ENCODE results near the gene TBC1D32. TPM values are rescaled to one million over a fixed set of nuclear protein-coding genes. Genes with fewer than 3 reads are reported as not detected.
"Not testable (repeated sequence)": the region's sequence is repeated elsewhere in the genome, so short reads cannot be mapped to it uniquely, and the experiment has no call there.

Gene TBC1D32
- total RNA-seq, 8 experiments from 2014 or later: 10.1 to 21.6 (median 14.7) TPM

GRCh38 chr6:121347484-121347883 is 13.2 kb upstream of the TBC1D32 start:
- ATAC-seq (replicated peaks in 6 of 8): no peak
- 45 to 100% (median 67%) methylated on average over 1 to 3 of the region's 3 CpGs; no CpG with 5 or more reads in 1 of the 10 experiments for WGBS, 10 experiments
- in situ Hi-C loops (cut with MboI; ENCODE audit: low pct_unique_long_range_greater_than_20kb in 2 of 9, low sequenced_read_pairs in 9 of 9, unreplicated experiment in 9 of 9): no loop called here
- Histone ChIP-seq H3K27ac (no peak overlapping the region), H3K4me1 (replicated peaks in 1 of 2) (no peaks in the 10 kb centered on the region), H3K4me3 (no peak overlapping the region)

- no peak overlapping the region for H3K27ac ChIP-seq
Measured at GRCh38 chr6:121344539-121344938, 10.3 kb upstream of the TBC1D32 start.

GRCh38 chr6:121339639-121340226 is 5.5 kb upstream of the TBC1D32 start:
- H3K4me3 ChIP-seq: no peak overlapping the region
- in situ Hi-C loops (cut with MboI; ENCODE audit: low pct_unique_long_range_greater_than_20kb in 2 of 9, low sequenced_read_pairs in 9 of 9, unreplicated experiment in 9 of 9): no loop called here
- no peak overlapping the region for H3K27ac ChIP-seq
- no peaks in the 10 kb centered on the region for H3K4me1 ChIP-seq (replicated peaks in 1 of 2)
- 78 to 100% (median 90%) methylated on average over 1 to 12 of the region's 12 CpGs for WGBS, 10 experiments
- ATAC-seq (replicated peaks in 6 of 8): no peak

More at GRCh38 chr6:121344539-121344938, 10.3 kb upstream of the TBC1D32 start:
- no peak overlapping the region for H3K4me3 ChIP-seq
- in situ Hi-C loops (cut with MboI; ENCODE audit: low pct_unique_long_range_greater_than_20kb in 2 of 9, low sequenced_read_pairs in 9 of 9, unreplicated experiment in 9 of 9): no loop called here
- ATAC-seq (replicated peaks in 6 of 8): no peak
- H3K4me1 ChIP-seq (replicated peaks in 1 of 2): no peaks in the 10 kb centered on the region
- 52 to 100% (median 90%) methylated on average over 1 to 2 of the region's 2 CpGs; no CpG with 5 or more reads in 1 of the 10 experiments for WGBS, 10 experiments

GRCh38 chr6:121338956-121339355 is 4.7 kb upstream of the TBC1D32 start:
- in situ Hi-C loops (cut with MboI; ENCODE audit: low pct_unique_long_range_greater_than_20kb in 2 of 9, low sequenced_read_pairs in 9 of 9, unreplicated experiment in 9 of 9): no loop called here
- no peak overlapping the region for H3K27ac ChIP-seq
- H3K4me3 ChIP-seq: no peak overlapping the region
- WGBS, 10 experiments: 5 to 100% (median 77%) methylated on average over 1 to 2 of the region's 2 CpGs
- no peak for ATAC-seq (replicated peaks in 6 of 8)
- no peaks in the 10 kb centered on the region for H3K4me1 ChIP-seq (replicated peaks in 1 of 2)

GRCh38 chr6:121338366-121338765 is 4.1 kb upstream of the TBC1D32 start:
- WGBS, 10 experiments: 0 to 100% (median 83%) methylated on average over 1 of the region's 1 CpG; no CpG with 5 or more reads in 4 of the 10 experiments
- Histone ChIP-seq H3K4me3 (no peak overlapping the region), H3K27ac (no peak overlapping the region), H3K4me1 (replicated peaks in 1 of 2) (peaks cover 5% of the 10 kb centered on the region in 2 donors)
- in situ Hi-C loops (cut with MboI; ENCODE audit: low pct_unique_long_range_greater_than_20kb in 2 of 9, low sequenced_read_pairs in 9 of 9, unreplicated experiment in 9 of 9): no loop called here
- no peak for ATAC-seq (replicated peaks in 6 of 8)

- H3K4me1 ChIP-seq (replicated peaks in 1 of 2): peaks cover 11 to 14% of the 10 kb centered on the region in 2 donors
- peak overlapping the region in 1 of 2 donors; percentile 85 for H3K27ac ChIP-seq
- ATAC-seq (replicated peaks in 6 of 8): peak in 2 of 8 experiments; percentile 4 to 5
- WGBS, 10 experiments: 0 to 93% (median 73%) methylated on average over 2 to 12 of the region's 13 CpGs
- H3K4me3 ChIP-seq: peak overlapping the region; percentile 43 to 65 (median 52)
- in situ Hi-C loops (cut with MboI; ENCODE audit: low pct_unique_long_range_greater_than_20kb in 2 of 9, low sequenced_read_pairs in 9 of 9, unreplicated experiment in 9 of 9): no loop called here
Measured at GRCh38 chr6:121335087-121336008, 1.1 kb upstream of the TBC1D32 start.

GRCh38 chr6:121333694-121334093 is 586 bp downstream of the TBC1D32 start:
- Histone ChIP-seq H3K4me1 (replicated peaks in 1 of 2) (peaks cover 11 to 14% of the 10 kb centered on the region in 2 donors), H3K4me3 (peak overlapping the region in 4 of 5 donors; percentile 43 to 59 (median 51))
- H3K27ac ChIP-seq; in situ Hi-C loops (cut with MboI; ENCODE audit: low pct_unique_long_range_greater_than_20kb in 2 of 9, low sequenced_read_pairs in 9 of 9, unreplicated experiment in 9 of 9); ATAC-seq (replicated peaks in 6 of 8): not testable (repeated sequence)
- 84 to 99% (median 95%) methylated on average over 7 to 19 of the region's 28 CpGs; no CpG with 5 or more reads in 2 of the 10 experiments for WGBS, 10 experiments

GRCh38 chr6:121333196-121333595 is 1.1 kb downstream of the TBC1D32 start:
- 80 to 100% (median 96%) methylated on average over 1 to 4 of the region's 4 CpGs; no CpG with 5 or more reads in 1 of the 10 experiments for WGBS, 10 experiments
- no peak overlapping the region for H3K4me3 ChIP-seq
- H3K27ac ChIP-seq: no peak overlapping the region
- peaks cover 11 to 14% of the 10 kb centered on the region in 2 donors for H3K4me1 ChIP-seq (replicated peaks in 1 of 2)
- ATAC-seq (replicated peaks in 6 of 8): no peak
- in situ Hi-C loops (cut with MboI; ENCODE audit: low pct_unique_long_range_greater_than_20kb in 2 of 9, low sequenced_read_pairs in 9 of 9, unreplicated experiment in 9 of 9): no loop called here

GRCh38 chr6:121330516-121330915 is 3.8 kb downstream of the TBC1D32 start:
- Histone ChIP-seq H3K4me1 (replicated peaks in 1 of 2) (peaks cover 11 to 14% of the 10 kb centered on the region in 2 donors), H3K27ac (no peak overlapping the region), H3K4me3 (no peak overlapping the region)
- no peak for ATAC-seq (replicated peaks in 6 of 8)
- in situ Hi-C loops (cut with MboI; ENCODE audit: low pct_unique_long_range_greater_than_20kb in 2 of 9, low sequenced_read_pairs in 9 of 9, unreplicated experiment in 9 of 9): no loop called here
- 27 to 78% (median 65%) methylated on average over 1 to 2 of the region's 2 CpGs; no CpG with 5 or more reads in 6 of the 10 experiments for WGBS, 10 experiments

- Histone ChIP-seq H3K27ac (no peak overlapping the region), H3K4me1 (replicated peaks in 1 of 2) (no peaks in the 10 kb centered on the region), H3K4me3 (no peak overlapping the region)
- WGBS, 10 experiments: 72 to 100% (median 89%) methylated on average over 1 to 4 of the region's 4 CpGs
- in situ Hi-C loops (cut with MboI; ENCODE audit: low pct_unique_long_range_greater_than_20kb in 2 of 9, low sequenced_read_pairs in 9 of 9, unreplicated experiment in 9 of 9): loop anchor here in 1 of 9 experiments (25.0 kb wide), 1 partner anchor 259 kb away; no protein-coding TSS in a partner anchor
- ATAC-seq (replicated peaks in 6 of 8): no peak
Measured at GRCh38 chr6:121321282-121321681, 13.0 kb downstream of the TBC1D32 start.

- Histone ChIP-seq H3K4me1 (replicated peaks in 1 of 2) (no peaks in the 10 kb centered on the region), H3K27ac (no peak overlapping the region), H3K4me3 (no peak overlapping the region)
- 61 to 100% (median 93%) methylated on average over 2 of the region's 2 CpGs; no CpG with 5 or more reads in 2 of the 10 experiments for WGBS, 10 experiments
- in situ Hi-C loops (cut with MboI; ENCODE audit: low pct_unique_long_range_greater_than_20kb in 2 of 9, low sequenced_read_pairs in 9 of 9, unreplicated experiment in 9 of 9): loop anchor here in 1 of 9 experiments (25.0 kb wide), 1 partner anchor 257 kb away; no protein-coding TSS in a partner anchor
- ATAC-seq (replicated peaks in 6 of 8): no peak
Measured at GRCh38 chr6:121319603-121320002, 14.7 kb downstream of the TBC1D32 start.

- peak in 5 of 8 experiments; percentile 44 to 93 (median 50) for ATAC-seq (replicated peaks in 6 of 8)
- H3K4me3 ChIP-seq: no peak overlapping the region
- WGBS, 10 experiments: 0 to 69% (median 30%) methylated on average over 1 to 4 of the region's 4 CpGs
Measured at GRCh38 chr6:121319112-121319553, 15.1 kb downstream of the TBC1D32 start.

More at GRCh38 chr6:121319112-121319553, 15.1 kb downstream of the TBC1D32 start:
- in situ Hi-C loops (cut with MboI; ENCODE audit: low pct_unique_long_range_greater_than_20kb in 2 of 9, low sequenced_read_pairs in 9 of 9, unreplicated experiment in 9 of 9): loop anchor here in 1 of 9 experiments (25.0 kb wide), 1 partner anchor 257 kb away; no protein-coding TSS in a partner anchor
- no peaks in the 10 kb centered on the region for H3K4me1 ChIP-seq (replicated peaks in 1 of 2)
- no peak overlapping the region for H3K27ac ChIP-seq
